ENCODE results near the gene SYT17.

The SYT17 gene

DNA sequence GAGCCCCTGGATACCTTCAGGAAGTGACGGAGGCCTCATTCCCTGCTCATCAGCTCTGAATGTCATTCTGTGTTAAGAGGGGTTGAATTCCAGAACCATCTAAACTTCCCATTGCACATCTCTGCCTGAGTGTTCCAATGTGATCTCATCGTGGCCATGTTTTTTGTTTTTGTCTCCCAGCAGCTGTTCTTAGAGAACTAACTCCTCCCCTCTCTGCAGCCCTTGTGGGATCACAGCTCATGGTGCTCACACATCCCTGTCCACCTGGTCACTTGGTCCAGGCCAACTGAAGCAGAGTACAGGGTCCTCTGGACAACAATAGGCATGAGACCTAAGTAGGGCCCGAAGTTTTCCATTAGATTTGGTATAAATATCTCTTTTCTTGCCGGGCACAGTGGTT, 6.0 kb upstream of the SYT17 start:
- H3K36me3 ChIP-seq, result no peaks in the 10 kb centered on the region
- H3K4me2 ChIP-seq, result no peak overlapping the region
- H3K27ac ChIP-seq, result no peak overlapping the region
- no peak overlapping the region for H3K9ac ChIP-seq
- H3K9me3 ChIP-seq (replicated peaks in 1 of 11), result no peaks in the 10 kb centered on the region
- H3K4me3 ChIP-seq, result no peak overlapping the region
- H4K20me1 ChIP-seq, result no peaks in the 10 kb centered on the region
- H3K4me1 ChIP-seq, result no peaks in the 10 kb centered on the region
- H3K27me3 ChIP-seq, result no peaks in the 10 kb centered on the region
- TF ChIP-seq Cebpa-rat (IDR thresholded peaks at IDR 0.05), result no peak

DNA sequence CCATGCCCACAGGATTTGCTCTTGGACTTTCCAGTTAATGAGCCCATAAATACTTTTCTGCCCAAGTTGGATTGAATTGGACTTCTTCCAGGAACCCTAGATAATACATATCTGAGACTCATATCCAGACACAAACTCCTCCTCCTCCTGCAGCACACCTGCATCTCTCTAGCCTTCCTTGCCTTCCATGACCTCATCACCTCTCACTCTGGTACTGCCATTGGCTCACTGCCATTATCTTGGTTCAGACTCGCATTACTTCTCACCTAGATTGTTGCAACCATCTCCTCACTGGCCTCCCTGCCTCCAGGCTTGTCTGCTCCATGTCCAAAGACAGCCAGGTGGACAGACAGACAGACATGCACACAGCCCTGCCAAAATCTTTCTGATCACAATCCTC, 4.8 kb upstream of the SYT17 start:
- Histone ChIP-seq H3K36me3 (no peaks in the 10 kb centered on the region), H3K9ac (no peak overlapping the region), H4K20me1 (no peaks in the 10 kb centered on the region), H3K4me1 (no peaks in the 10 kb centered on the region), H3K27me3 (peaks cover 0 to 7% (median under 1%) of the 10 kb centered on the region in 11 experiments; a peak in 13 of 22 replicates), H3K9me3 (replicated peaks in 1 of 11) (no peaks in the 10 kb centered on the region), H3K4me2 (no peak overlapping the region), H3K4me3 (no peak overlapping the region), H3K27ac (no peak overlapping the region)
- TF ChIP-seq Cebpa-rat (IDR thresholded peaks at IDR 0.05), result no peak

DNA sequence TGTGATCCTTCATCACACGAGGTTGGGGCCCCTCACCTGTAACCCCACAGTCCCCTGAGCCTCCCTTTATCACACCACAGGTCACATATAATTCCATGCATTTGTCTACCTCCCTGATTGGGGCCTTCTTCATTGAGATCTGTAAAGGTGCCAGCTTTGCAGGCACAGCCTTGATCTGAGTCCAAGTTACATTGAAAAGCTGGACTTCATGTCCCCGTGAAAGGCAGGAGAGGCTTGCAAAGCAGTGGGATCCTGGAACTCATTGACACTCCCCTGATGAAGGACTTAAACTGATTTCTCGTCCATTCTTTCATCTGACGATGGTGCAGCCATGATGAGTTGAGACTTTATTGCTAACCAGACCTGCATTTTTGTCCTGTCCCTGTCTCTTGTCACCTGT, 3.8 kb upstream of the SYT17 start:
- H3K4me1 ChIP-seq, result no peaks in the 10 kb centered on the region
- no peaks in the 10 kb centered on the region for H3K36me3 ChIP-seq
- TF ChIP-seq Cebpa-rat (IDR thresholded peaks at IDR 0.05), result no peak
- H3K27me3 ChIP-seq, result peaks cover 4 to 17% (median 8%) of the 10 kb centered on the region in 11 experiments; a peak in 16 of 22 replicates
- H3K9ac ChIP-seq, result no peak overlapping the region
- no peak overlapping the region for H3K27ac ChIP-seq
- H3K4me2 ChIP-seq, result no peak overlapping the region
- no peaks in the 10 kb centered on the region for H4K20me1 ChIP-seq
- H3K9me3 ChIP-seq (replicated peaks in 1 of 11), result no peaks in the 10 kb centered on the region
- no peak overlapping the region for H3K4me3 ChIP-seq

DNA sequence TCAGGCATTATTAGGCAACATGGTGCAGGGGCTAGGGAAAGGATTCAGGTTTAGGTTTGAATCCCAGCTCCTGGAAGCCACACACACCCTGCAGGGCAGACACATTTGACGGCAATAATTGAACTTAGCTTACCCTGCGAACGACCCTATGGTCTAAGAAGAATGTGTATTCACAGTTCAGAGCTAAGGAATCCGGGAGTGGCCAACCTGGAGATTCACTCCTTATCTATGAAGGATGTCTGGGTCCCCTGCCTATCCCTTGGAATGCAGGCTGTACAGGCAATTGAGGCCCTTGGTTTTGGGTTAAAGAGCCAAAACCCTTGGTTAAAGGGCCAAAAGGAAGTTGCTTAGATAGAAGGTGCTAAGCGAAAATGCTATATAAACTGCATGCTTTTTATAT, 2.9 kb upstream of the SYT17 start:
- Histone ChIP-seq H3K27ac (no peak overlapping the region), H3K9ac (no peak overlapping the region), H3K36me3 (no peaks in the 10 kb centered on the region), H3K4me2 (no peak overlapping the region), H3K4me1 (no peaks in the 10 kb centered on the region), H3K4me3 (no peak overlapping the region), H4K20me1 (no peaks in the 10 kb centered on the region), H3K9me3 (replicated peaks in 1 of 11) (no peaks in the 10 kb centered on the region), H3K27me3 (peaks cover 4 to 22% (median 9%) of the 10 kb centered on the region in 11 experiments; a peak in 16 of 22 replicates)
- TF ChIP-seq Cebpa-rat (IDR thresholded peaks at IDR 0.05), result no peak

DNA sequence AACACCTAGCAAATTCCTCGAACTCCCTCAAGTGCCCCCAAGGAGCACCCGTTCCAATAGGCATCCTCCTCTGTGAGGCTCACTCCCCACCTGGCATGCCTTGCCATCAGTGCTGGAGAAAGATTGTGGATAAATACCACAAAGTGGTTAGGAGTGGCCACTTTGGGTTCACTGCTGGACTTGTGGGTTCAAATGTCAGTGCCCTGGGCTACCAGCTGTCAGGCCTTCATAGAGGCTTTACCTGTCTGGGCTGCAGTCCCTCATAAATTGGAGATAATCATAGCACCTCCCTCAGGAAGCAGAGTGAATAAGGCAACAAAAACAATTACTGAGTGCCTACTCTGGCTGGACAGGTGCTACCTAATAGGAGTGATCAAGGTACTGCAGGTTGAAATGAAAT, 1.5 kb upstream of the SYT17 start:
- Histone ChIP-seq H3K4me1 (no peaks in the 10 kb centered on the region), H3K9ac (no peak overlapping the region), H3K27me3 (peaks cover 4 to 22% (median 9%) of the 10 kb centered on the region in 11 experiments; a peak in 16 of 22 replicates), H3K27ac (no peak overlapping the region), H3K4me2 (no peak overlapping the region), H3K4me3 (no peak overlapping the region), H3K9me3 (replicated peaks in 1 of 11) (no peaks in the 10 kb centered on the region), H3K36me3 (no peaks in the 10 kb centered on the region), H4K20me1 (no peaks in the 10 kb centered on the region)
- TF ChIP-seq Cebpa-rat (IDR thresholded peaks at IDR 0.05), result no peak

DNA sequence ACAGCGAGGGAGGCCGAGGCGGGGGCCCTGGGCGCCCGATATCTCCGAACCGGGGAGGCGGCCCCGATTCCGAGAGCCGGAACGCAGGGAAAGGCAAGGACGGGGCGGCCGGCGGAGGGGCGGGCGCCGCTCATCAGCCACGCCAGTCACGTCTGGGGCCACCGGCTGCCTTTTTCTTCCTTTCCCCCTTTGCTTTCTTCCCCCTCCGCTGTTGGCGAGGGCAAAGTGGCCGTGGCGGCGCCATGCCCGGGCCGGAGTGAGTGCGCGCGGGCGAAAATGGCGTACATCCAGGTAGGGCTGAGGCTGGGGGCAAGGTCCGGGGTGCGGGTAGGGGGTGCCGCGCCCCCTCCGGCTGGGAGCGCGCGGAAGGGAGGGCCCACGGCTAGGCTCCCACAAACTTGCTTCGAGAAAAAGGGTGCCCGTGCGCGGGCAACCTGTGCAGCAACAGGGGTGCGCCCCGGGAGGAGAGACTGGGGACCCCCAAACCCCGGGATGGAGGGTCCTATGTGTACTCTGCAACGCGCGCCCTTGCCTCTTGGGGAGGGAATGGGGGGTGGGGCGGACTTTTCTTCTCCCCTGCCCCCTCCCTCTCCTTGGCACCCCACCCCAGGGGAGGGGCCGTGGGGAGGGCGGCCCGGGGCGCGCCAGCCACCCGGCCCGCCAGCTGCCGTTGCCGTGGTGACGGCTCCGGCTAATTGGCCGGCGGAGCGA, 486 bp downstream of the SYT17 start:
- Histone ChIP-seq H3K9me3 (replicated peaks in 1 of 11) (no peaks in the 10 kb centered on the region), H3K4me1 (peaks cover 0 to 10% (median 0%) of the 10 kb centered on the region in 10 experiments; a peak in 6 of 20 replicates), H3K4me2 (no peak overlapping the region), H3K27ac (no peak overlapping the region), H3K27me3 (peaks cover 4 to 22% (median 9%) of the 10 kb centered on the region in 11 experiments; a peak in 16 of 22 replicates), H3K36me3 (no peaks in the 10 kb centered on the region), H3K4me3 (no peak overlapping the region), H4K20me1 (no peaks in the 10 kb centered on the region), H3K9ac (no peak overlapping the region)
- no peak for TF ChIP-seq Cebpa-rat (IDR thresholded peaks at IDR 0.05)

DNA sequence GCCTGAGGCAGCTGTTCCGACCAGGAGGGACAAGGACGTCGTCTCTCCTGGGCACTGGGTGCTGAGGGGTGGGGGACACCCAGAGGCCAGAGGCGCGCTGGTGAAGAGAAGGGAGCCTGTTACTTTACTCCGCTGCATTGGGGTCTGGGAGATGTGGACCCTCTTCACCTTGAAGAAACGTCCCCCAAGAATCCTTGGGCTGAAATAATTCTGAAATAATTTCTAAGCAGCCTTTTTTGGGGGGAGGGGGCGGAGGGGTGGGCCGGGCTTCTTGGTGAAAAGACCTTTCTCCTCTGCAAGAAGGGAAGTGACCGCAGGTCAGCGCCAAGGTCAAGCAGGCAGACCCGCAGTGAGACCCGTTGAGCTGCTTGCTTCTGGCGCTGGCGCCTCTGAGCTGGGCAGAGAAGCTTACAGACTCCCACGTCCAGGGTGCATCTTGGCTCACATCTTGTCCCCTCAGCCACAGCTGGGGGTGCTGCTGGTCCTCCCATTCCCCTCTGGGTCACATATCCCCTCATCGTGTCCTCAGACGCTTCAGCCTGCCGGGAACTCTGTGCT, 1.1 kb downstream of the SYT17 start:
- Histone ChIP-seq H4K20me1 (no peaks in the 10 kb centered on the region), H3K36me3 (no peaks in the 10 kb centered on the region), H3K27me3 (peaks cover 4 to 22% (median 9%) of the 10 kb centered on the region in 11 experiments; a peak in 16 of 22 replicates), H3K9ac (no peak overlapping the region), H3K4me3 (no peak overlapping the region), H3K4me1 (peaks cover 0 to 10% (median 0%) of the 10 kb centered on the region in 10 experiments; a peak in 6 of 20 replicates), H3K4me2 (no peak overlapping the region), H3K27ac (no peak overlapping the region), H3K9me3 (replicated peaks in 1 of 11) (no peaks in the 10 kb centered on the region)
- TF ChIP-seq Cebpa-rat (IDR thresholded peaks at IDR 0.05), result no peak

DNA sequence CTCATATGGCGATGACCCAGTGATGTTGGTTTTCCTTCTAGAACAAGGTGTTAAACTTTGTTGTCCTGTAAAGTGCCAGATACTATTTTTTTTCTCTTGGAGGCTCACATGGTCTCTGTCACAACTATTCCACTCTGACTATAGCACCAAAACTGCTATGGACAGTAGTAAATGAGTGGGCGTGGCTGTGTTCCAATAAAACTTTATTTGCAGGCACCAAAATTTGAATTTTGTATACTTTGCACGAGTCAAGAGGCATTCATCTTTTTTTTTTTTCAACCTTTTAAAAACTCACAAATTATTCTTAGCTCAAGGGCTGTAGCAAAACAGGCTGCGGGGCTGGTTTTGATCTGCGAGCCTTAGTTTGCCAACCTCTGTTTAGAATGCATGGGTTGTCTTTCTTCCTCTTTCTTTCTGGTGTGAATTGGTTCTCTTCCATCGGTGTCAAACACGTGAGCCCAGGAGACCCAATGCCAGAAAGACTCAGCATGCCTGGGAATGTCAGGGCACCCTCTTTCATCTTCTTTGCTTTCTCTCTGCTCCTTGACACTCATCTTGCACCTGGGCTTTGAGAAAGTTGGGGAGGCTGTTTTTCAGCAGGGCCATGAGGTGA, 2.1 kb downstream of the SYT17 start:
- H3K4me2 ChIP-seq, result no peak overlapping the region
- no peak for TF ChIP-seq Cebpa-rat (IDR thresholded peaks at IDR 0.05)
- no peak overlapping the region for H3K27ac ChIP-seq
- H3K4me1 ChIP-seq, result peaks cover 0 to 11% (median 0%) of the 10 kb centered on the region in 10 experiments; a peak in 8 of 20 replicates
- peaks cover 4 to 22% (median 9%) of the 10 kb centered on the region in 11 experiments; a peak in 16 of 22 replicates for H3K27me3 ChIP-seq
- no peak overlapping the region for H3K9ac ChIP-seq
- H4K20me1 ChIP-seq, result no peaks in the 10 kb centered on the region
- no peaks in the 10 kb centered on the region for H3K36me3 ChIP-seq
- H3K9me3 ChIP-seq (replicated peaks in 1 of 11), result no peaks in the 10 kb centered on the region
- no peak overlapping the region for H3K4me3 ChIP-seq

DNA sequence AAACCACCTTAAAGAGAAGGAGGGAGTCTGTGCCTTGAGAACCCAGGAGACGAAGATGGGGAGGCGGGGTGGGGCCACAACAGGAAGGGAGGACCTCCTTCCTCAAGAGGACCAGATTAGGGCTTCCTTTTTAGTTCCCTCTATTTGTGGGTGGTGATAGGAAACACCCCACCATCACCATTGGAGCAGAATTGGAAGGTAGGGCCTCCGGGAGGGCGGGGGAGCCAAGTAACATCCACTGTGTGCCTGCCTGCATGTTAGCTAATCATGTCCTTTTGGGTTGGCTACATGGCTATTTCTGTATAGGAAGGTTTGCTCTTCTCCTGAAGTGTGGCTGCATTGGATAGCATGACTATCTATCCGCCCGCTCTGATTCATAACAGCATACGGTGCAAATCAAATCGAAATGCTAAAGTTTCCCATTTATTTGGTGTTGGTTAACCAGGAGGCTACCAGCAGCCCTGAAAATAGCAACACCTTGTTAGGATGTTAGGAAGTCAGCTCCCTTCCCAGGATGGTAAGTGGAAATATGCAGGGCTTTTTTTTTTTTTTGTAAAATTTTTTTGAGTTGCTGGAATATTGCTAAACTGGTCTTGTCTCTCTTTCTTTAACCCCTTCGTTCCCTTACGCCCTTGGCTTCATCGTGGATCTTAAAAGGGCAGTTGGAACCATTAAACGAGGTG, 4.2 kb downstream of the SYT17 start:
- H3K27me3 ChIP-seq, result peaks cover 4 to 22% (median 9%) of the 10 kb centered on the region in 11 experiments; a peak in 16 of 22 replicates
- H3K36me3 ChIP-seq, result no peaks in the 10 kb centered on the region
- no peaks in the 10 kb centered on the region for H4K20me1 ChIP-seq
- H3K9me3 ChIP-seq (replicated peaks in 1 of 11), result no peaks in the 10 kb centered on the region
- peak overlapping the region in 5 of 11 experiments; percentile 6 to 45 (median 25); a peak in 6 of 22 replicates for H3K4me2 ChIP-seq
- H3K4me3 ChIP-seq, result no peak overlapping the region
- peaks cover 0 to 31% (median 3%) of the 10 kb centered on the region in 10 experiments; a peak in 9 of 20 replicates for H3K4me1 ChIP-seq
- H3K27ac ChIP-seq, result no peak overlapping the region
- no peak overlapping the region for H3K9ac ChIP-seq
- TF ChIP-seq Cebpa-rat (IDR thresholded peaks at IDR 0.05), result no peak
